HG03159 (cell line): Measurements from ENCODE around the gene BMP8A.
"Not testable (repeated sequence)": the region's sequence is repeated elsewhere in the genome, so short reads cannot be mapped to it uniquely, and the experiment has no call there.

Source experiments
- ATAC-seq: cut with Tn5 transposase; IDR thresholded peaks from one replicate; pipeline ENCODE4 v1.9.1; 2021; ENCODE audit warnings: mild to moderate bottlenecking, moderate library complexity; ENCODE audit not compliant: unreplicated experiment

BMP8A gene

GRCh38 chr1:39504436-39504835, 13.0 kb downstream of the BMP8A start:
- ATAC-seq = not testable (repeated sequence)

- no peak for ATAC-seq
Measured at GRCh38 chr1:39505289-39505688, 13.9 kb downstream of the BMP8A start.

- ATAC-seq = no peak
Measured at GRCh38 chr1:39507230-39507928, 15.9 kb downstream of the BMP8A start.

GRCh38 chr1:39508266-39508665, 16.8 kb downstream of the BMP8A start:
- no peak for ATAC-seq

GRCh38 chr1:39508857-39509305, 17.4 kb downstream of the BMP8A start:
- ATAC-seq = peak; percentile 11

GRCh38 chr1:39509360-39510009, 18.0 kb downstream of the BMP8A start:
- ATAC-seq = peak; percentile 46

GRCh38 chr1:39510570-39511186, 19.2 kb downstream of the BMP8A start:
- not testable (repeated sequence) for ATAC-seq

- ATAC-seq = not testable (repeated sequence)
Measured at GRCh38 chr1:39511477-39511876, 20.0 kb downstream of the BMP8A start.

GRCh38 chr1:39512234-39512847, 20.9 kb downstream of the BMP8A start:
- not testable (repeated sequence) for ATAC-seq

- not testable (repeated sequence) for ATAC-seq
Measured at GRCh38 chr1:39514710-39515124, 23.3 kb downstream of the BMP8A start.

GRCh38 chr1:39515131-39516086, 24.0 kb downstream of the BMP8A start:
- ATAC-seq = not testable (repeated sequence)

- ATAC-seq = not testable (repeated sequence)
Measured at GRCh38 chr1:39516841-39517240, 25.4 kb downstream of the BMP8A start.

- ATAC-seq = not testable (repeated sequence)
Measured at GRCh38 chr1:39517936-39518335, 26.5 kb downstream of the BMP8A start.

- ATAC-seq = not testable (repeated sequence)
Measured at GRCh38 chr1:39519376-39519775, 27.9 kb downstream of the BMP8A start.

- ATAC-seq = not testable (repeated sequence)
Measured at GRCh38 chr1:39522221-39522620, 30.8 kb downstream of the BMP8A start.

- ATAC-seq = no peak
Measured at GRCh38 chr1:39522661-39523567, 31.5 kb downstream of the BMP8A start.

- no peak for ATAC-seq
Measured at GRCh38 chr1:39524171-39524570, 32.7 kb downstream of the BMP8A start.

- no peak for ATAC-seq
Measured at GRCh38 chr1:39524591-39525365, 33.3 kb downstream of the BMP8A start.
